Subcutaneous adipose tissue (tissue), 4 donors: ENCODE results near the gene PNPO. TPM values are rescaled to one million over a fixed set of nuclear protein-coding genes. Genes with fewer than 3 reads are reported as not detected.

ENCODE experiments used
- total RNA-seq, 4 donors: library from RNA; depleted of rRNA; stranded (reverse); fragments of >200 nt; gene quantifications; one replicate each; pipeline ENCODE4 v1.1.0, GENCODE V29; 2016
- TF ChIP-seq, protein P1 (sequence below): fragments of 450-650 bp; IDR thresholded peaks from one replicate; pipeline ENCODE4 v1.5.1; 2016; ENCODE audit warnings: low read depth, mild to moderate bottlenecking, control low read depth, antibody characterized with exemption, moderate library complexity

Gene PNPO
- total RNA-seq, 4 donors from 2014 or later = 22.9 to 34.7 (median 27.4) TPM

DNA sequence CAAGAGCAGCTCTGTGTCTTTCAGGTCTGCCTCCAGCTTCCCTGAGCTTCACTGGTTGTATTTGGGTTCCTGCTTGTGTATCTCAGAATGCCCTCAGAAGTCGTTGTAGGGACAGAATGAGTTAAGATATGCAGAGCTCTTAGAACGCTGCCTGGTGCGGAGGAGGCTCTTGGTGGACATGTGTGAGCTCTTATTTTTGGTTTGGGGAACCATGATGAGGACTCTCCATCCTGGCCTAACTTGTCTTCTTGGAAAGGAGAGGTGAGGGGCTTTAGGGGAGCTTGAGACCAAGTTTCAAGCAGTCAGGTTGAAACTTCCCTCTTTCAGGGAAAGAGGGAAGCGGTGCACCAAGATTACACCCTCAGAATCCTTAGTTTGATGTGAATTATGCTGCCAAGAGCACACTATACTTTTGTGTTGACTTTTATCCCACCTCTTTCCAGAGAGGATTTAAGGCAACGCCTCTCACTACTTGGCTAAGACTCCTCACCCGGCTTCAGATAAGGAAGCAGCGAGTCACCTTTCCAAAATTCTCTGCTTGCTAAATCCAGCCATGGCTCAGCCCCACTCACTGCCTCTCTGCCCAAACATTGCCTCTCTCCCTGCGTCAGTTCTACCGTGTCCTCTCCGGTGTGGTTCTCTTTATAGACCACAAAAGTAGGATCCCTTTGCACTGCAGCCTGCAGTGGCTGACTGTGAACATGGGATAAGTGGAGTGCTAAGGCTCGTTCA is 42.3 kb downstream of the PNPO start:
- TF ChIP-seq, protein P1, sequence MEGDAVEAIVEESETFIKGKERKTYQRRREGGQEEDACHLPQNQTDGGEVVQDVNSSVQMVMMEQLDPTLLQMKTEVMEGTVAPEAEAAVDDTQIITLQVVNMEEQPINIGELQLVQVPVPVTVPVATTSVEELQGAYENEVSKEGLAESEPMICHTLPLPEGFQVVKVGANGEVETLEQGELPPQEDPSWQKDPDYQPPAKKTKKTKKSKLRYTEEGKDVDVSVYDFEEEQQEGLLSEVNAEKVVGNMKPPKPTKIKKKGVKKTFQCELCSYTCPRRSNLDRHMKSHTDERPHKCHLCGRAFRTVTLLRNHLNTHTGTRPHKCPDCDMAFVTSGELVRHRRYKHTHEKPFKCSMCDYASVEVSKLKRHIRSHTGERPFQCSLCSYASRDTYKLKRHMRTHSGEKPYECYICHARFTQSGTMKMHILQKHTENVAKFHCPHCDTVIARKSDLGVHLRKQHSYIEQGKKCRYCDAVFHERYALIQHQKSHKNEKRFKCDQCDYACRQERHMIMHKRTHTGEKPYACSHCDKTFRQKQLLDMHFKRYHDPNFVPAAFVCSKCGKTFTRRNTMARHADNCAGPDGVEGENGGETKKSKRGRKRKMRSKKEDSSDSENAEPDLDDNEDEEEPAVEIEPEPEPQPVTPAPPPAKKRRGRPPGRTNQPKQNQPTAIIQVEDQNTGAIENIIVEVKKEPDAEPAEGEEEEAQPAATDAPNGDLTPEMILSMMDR = no peak

DNA sequence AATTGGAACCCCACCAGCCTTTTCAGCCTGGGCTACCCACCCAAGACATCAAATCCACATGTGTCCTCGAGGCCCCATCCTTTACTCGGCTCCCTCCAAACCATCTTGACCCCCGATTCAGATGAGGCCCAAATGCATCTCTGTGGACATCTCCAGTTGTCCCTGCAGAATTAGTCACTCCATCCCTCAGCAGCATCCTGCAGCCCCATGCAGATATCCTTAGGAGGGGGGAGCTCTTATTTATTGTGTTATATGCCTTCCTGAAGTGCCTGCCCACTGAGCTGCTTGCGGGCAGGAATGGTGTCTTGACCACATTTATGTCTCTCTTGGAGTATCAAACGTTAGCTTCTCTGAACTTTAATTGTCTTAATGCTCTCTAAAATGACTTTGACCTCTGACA is 45.1 kb downstream of the PNPO start:
- TF ChIP-seq, protein P1 = no peak

DNA sequence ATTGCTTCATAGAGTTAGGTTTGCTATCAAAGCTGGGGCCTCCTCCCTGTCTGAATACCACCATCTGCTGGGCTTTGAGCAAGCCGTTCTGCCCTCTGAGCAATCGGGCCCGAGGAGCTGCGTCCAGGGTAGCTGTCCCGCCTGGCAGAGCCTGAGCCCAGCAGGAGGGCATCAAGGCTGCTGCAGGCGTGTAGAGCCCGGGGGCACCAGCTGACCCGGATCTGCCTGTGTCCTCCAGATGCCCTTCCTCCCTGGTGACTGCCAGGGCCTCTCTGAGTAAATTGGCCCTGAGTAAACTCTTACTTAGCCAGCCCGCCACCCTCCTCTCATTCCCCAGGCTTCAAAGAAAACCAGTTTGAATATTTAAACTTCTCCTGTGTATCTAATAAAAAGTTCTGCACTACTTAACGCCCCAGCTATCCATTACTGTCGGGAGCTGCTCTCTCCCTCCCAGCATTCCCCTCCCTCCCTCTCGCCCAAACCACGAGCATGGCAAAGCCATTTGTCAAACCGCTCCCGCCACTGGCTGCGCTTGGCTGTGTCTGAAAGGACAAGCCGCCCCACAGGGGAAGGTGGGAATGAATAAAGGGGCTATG is 46.0 kb downstream of the PNPO start:
- TF ChIP-seq, protein P1 = no peak

DNA sequence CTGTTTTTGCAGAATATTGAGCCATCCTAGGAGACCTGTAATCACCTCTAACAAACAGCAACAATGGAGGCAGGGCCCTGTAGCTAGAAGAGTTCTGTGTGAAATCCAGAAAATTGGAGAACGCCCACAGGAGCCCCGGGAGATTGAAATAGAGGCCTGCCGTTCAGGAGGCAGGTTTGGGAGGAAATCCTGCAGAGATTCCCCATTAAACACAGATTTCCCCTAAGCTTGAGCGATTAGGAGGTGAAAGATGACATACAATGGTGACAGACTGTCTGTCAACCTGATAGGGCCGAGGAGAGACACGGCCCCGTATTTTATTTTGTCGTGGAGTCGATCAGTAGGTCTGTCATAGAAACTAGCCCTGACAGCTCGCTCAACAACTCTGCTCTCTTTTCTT is 47.8 kb downstream of the PNPO start:
- TF ChIP-seq, protein P1 = no peak

DNA sequence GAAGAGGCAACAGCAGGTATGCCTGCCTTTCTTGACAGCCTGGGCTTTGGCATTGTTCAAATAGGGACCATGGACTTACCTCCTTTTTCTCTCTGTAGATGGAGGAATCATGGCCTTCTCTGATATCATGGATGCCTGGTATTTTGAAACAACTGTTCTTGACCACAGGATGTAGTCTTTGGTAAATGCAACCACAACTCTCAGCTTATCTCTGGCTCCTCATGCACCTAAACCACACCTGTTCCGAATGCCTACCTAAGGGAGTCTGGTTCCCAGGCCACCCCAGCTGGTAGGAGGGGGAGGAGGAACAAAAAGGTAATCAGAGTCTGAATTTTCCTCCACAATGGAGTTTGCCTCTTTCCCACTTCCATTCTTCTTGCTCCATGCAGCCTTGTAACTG is 48.3 kb downstream of the PNPO start:
- TF ChIP-seq, protein P1 = no peak

DNA sequence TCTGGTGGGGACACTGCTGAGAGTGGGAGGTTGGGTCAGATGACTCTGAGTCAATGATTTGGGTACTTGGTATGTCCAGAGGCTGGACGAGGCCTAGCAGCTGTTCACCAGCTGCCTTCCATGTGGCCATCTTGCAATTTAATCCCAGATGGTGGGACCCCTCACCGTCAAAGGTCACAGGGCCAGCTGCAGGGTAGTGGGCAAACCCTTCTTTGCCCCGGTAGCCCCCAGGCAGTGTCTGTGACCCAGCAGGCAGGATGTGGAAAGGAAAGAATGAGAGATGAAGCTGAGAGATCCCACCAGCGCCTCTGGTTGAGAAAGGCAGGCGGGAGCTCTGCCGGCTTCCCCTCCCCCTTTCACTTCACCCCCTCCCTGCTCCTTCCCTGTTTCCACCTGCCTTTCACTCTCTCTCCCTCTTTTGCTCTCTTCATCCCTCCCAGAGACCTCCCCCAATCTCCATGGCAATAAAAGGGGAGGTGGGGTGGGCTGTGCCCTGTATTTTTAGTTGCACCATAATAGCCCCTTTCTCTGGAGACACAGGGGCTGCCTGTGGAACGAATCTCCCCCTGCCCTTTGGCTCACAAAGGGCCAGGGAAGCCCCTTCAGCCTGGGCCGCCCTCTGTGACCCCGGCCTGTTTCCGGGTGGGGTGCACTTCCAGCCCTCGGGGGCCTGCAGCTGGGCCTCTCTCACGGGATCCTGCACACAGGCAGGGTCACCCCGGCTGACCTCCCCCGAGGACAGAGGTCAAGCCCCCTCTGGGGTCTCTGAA is 49.8 kb downstream of the PNPO start:
- TF ChIP-seq, protein P1 = no peak

DNA sequence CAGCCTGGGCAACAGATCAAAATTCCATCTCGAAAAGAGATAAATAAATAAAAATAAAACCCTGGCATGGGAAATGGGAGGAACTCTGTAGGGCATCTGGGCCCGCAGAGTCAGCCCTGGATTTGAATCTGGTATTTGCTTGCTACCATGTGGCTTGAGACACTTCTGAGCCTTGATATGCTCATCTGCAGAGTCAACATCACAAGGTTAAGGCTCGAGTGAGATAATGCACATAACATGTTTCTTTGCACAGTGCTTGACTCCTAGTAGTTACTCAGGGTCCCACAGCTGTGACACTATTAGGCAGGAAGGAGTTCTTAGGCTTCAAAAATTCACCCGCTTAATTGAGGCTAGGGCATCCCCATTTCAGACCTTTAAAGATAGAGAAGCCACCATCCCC is 50.8 kb downstream of the PNPO start:
- TF ChIP-seq, protein P1 = no peak
